GM12891 (cell line): Measurements from ENCODE around the gene PGAM2.

Experiments used
- DNase-seq: peaks from one replicate; pipeline ENCODE4 v3.0.0; 2011; ENCODE audit warnings: low spot score; ENCODE audit not compliant: insufficient read length
- FAIRE-seq: peaks from 2 replicates; lab custom pipeline; 2011; peaks lifted over from hg19 to GRCh38; lab: Jason Lieb, UNC
- PAX5 ChIP-seq: IDR thresholded peaks from 2 replicates; pipeline ENCODE4 v1.6.1; 2011; ENCODE audit warnings: low read length, moderate library complexity, mild to moderate bottlenecking; ENCODE audit not compliant: insufficient read depth, severe bottlenecking
- POLR2A ChIP-seq: IDR thresholded peaks from 2 replicates; pipeline ENCODE4 v1.6.1; 2011; ENCODE audit warnings: low read depth, low read length, control low read depth
- POLR2AphosphoS5 ChIP-seq: IDR thresholded peaks from 2 replicates; pipeline ENCODE4 v1.6.1; 2011; ENCODE audit warnings: low read depth, low read length, control low read depth
- POU2F2 ChIP-seq: IDR thresholded peaks from 2 replicates; pipeline ENCODE4 v1.6.1; 2011; ENCODE audit warnings: low read depth, mild to moderate bottlenecking, control low read depth, low read length, moderate library complexity
- SPI1 ChIP-seq: IDR thresholded peaks from 2 replicates; pipeline ENCODE4 v1.6.1; 2011; ENCODE audit warnings: low read depth, low read length, control low read depth
- TAF1 ChIP-seq: IDR thresholded peaks from 2 replicates; pipeline ENCODE4 v1.6.1; 2011; ENCODE audit warnings: low read depth, low read length, control low read depth

PGAM2 gene

DNA sequence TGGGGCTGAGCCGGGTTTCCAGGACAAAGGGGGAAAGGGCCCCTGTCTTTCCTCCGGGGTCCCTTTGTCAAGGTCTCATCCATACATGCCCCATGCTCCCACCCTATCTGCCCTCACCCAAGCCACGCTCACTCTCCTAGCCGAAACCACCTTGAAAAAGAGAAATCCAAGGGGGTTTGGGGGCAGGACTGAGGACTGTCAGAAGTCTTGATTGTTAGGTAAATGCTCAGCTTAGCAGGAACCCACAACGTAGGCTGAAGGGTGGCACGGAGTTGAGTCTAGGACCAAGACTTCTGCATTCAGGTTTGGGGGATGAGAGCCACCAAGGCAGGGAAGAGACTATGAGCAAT, 719 bp upstream of the PGAM2 start:
- no peak for TF ChIP-seq SPI1
- TF ChIP-seq POLR2AphosphoS5: peak; percentile 10; the same call in 1 of the 2 replicates
- DNase-seq (no peak), FAIRE-seq (no peak)

DNA sequence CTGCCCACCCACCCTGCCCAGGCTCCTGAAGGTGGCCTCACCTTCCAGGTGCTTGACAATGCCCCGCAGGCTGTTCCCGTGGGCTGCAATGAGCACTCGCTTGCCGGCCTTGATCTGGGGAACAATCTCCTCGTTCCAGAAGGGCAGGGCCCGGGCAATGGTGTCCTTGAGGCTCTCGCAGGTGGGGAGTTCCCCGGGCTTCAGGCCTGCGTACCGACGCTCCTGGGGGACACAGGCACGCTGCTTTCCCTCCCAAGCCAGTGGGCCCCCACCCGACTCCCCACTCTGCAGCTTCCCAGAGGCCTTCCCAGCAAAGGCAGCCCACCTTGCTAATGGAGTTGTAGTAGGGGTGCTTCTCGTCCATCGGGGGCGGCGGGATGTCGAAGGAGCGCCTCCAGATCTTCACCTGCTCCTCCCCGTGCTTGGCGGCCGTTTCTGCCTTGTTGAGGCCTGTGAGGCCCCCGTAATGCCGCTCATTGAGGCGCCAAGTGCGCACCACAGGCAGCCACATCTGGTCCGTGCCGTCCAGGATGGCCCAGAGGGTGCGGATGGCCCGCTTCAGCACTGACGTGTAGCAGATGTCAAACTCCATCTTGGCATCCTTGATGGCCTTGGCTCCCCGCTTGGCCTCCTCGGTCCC, 456 bp downstream of the PGAM2 start:
- no peak for TF ChIP-seq SPI1
- no peak for TF ChIP-seq POLR2AphosphoS5
- TF ChIP-seq POLR2A: no peak
- TF ChIP-seq TAF1: no peak
- no peak for TF ChIP-seq POU2F2
- TF ChIP-seq PAX5: no peak
- DNase-seq: no peak
- peak; percentile 13 for FAIRE-seq

DNA sequence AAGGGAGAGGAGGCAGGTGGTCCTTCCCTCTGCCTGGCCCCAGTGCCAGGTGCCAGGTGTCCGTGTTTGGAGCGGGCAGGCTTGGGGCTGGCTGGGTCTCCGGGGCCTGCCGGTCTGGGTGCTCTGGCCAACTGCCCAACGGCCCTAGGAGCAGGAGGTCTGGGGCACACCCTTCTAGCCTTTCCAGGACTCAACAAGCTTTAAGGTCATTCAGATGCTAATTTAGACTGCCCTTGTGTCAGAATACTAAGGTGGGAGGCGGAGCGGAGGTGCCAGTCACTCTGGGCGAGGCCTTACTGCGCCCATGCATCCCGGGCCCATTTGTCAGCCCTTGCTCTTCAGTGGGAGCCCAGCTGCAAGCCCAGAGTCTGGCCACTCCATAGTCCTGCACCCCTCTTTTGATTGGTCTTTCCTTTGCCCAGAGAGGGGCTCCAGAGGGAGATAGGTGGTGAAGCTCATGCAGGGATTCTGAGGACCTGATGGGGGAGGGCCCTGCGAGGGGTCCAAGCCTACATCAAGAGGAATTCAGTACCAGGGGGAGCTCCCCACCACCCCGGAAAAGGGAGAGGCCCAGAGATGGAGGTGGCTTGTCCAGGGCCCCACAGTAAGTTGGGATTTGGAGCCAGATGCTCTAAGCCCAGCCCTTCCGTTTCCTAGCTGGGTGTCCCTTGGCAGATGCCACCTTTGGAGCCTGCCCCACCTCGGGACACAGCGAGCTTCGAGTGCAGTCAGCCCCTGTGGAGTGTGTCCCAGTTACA, 1.3 kb downstream of the PGAM2 start:
- DNase-seq (no peak), FAIRE-seq (no peak)
- 0 out of 2 replicates have a peak, but pooled peaks have one; percentile 7 for TF ChIP-seq POLR2A
- no peak for TF ChIP-seq SPI1
- TF ChIP-seq TAF1: no peak
- TF ChIP-seq POU2F2: 0 out of 2 replicates have a peak, but pooled peaks have one; percentile 27
- no peak; the same call in 1 of the 2 replicates for TF ChIP-seq POLR2AphosphoS5
- TF ChIP-seq PAX5: no peak

DNA sequence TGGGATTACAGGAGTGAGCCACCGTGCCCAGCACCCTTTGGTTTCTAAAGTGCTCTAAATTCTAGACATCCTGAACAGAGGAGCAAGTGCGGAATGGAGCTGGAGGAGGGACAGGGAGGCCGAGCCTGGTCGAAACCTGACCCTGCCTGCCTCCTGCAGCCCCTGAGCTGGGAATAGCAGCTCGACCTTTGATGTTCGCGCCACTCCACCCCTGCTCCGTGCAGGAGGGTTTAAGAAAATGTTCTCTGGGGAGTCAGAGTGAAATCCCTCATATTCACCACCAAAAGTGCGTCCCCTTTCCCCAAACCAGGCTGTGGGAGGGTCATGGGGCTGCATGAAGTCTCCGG, 1.8 kb downstream of the PGAM2 start:
- TF ChIP-seq POLR2A: no peak
- TF ChIP-seq POLR2AphosphoS5: no peak
- no peak for TF ChIP-seq POU2F2
- TF ChIP-seq TAF1: no peak
- TF ChIP-seq SPI1: no peak
- TF ChIP-seq PAX5: no peak
- DNase-seq: no peak
- no peak for FAIRE-seq

DNA sequence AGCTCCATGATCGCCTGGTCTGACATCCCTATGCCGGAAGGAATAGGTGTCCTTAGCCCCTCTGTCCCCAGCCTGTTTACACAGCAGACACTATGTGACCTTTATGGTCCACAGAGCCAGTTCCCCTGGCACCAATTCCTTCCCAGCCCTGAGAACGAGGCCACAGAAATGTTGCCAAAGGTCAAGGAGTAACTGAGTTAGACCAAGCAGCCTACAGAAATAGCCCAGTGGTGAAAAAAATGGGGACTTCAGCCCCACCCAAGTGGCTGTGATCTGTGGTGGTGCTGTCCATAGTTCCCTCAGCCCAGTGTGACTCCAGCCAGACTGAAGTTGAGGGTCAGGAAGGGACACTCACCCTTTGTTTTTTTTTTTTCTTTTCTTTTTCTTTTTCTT, 2.5 kb downstream of the PGAM2 start:
- DNase-seq (no peak), FAIRE-seq (no peak)
- TF ChIP-seq PAX5 (no peak), POLR2A (0 out of 2 replicates have a peak, but pooled peaks have one; percentile 34)

DNA sequence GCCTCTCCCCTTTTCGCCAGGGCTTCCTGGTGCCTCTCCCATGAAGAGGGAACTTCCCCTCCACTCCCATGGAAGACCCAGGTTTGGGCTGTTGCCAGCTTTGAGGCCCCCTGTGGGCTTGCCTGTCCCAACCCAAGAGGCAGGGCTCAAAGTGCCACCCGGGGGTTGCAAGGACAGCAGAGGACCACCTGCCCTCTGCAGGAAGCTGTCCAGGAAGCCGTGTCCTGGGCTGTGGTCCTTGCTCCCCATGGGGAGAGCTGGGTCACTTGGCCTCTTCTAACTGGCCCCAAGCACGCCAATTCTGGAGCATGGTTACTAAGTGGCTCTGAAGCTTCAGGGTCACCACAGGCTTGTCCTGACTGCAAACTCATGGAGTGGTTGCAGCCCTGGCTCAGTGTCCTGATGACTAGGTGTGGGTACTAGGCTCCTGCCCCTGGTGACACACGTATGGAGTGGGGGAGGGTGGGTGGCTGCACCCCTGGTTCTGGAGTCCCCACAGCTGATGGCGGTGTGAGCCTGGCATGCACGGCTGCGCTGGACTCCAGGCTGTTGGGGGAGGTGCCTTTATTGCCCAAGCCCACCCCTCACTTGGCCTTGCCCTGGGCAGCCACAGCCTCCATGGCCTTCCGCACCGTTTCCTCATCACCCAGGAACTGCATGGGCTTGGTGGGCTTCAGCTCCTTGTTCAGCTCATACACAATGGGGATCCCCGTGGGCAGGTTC, 3.0 kb downstream of the PGAM2 start:
- DNase-seq: no peak
- no peak for FAIRE-seq
- TF ChIP-seq SPI1 (no peak), POLR2AphosphoS5 (0 out of 2 replicates have a peak, but pooled peaks have one; percentile 10), POLR2A (no peak), POU2F2 (no peak), TAF1 (no peak), PAX5 (no peak)

DNA sequence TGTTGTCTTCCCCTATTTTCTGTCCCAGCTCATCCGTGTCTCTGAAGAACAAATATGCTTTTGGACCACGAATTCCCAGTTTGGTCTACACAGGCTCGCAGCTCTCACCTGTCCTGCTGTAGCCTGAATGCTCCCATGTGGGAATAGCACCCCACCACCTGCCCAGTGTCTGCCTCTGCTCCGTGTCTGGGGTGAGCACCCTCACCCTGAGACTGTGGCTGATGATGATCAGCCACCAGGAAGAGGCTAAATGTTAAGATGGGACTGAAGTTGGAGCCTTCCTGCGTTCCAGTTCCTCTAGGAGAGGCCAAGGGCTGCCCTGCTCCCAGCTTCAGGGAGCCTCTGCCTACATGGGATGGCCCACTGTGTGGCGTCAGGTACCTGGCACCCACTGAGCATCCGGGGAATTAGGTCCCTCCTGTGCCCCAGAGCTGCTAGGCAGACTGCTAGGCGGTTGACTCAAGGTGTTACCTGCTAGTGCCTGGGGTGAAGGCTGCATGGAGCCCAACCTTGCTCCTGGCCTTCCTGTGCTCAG, 3.7 kb downstream of the PGAM2 start:
- FAIRE-seq (no peak), DNase-seq (no peak)
- no peak for TF ChIP-seq SPI1
- TF ChIP-seq POU2F2: no peak
- TF ChIP-seq POLR2AphosphoS5: peak; percentile 61; the same call in 1 of the 2 replicates
- TF ChIP-seq PAX5: no peak
- TF ChIP-seq TAF1: no peak

DNA sequence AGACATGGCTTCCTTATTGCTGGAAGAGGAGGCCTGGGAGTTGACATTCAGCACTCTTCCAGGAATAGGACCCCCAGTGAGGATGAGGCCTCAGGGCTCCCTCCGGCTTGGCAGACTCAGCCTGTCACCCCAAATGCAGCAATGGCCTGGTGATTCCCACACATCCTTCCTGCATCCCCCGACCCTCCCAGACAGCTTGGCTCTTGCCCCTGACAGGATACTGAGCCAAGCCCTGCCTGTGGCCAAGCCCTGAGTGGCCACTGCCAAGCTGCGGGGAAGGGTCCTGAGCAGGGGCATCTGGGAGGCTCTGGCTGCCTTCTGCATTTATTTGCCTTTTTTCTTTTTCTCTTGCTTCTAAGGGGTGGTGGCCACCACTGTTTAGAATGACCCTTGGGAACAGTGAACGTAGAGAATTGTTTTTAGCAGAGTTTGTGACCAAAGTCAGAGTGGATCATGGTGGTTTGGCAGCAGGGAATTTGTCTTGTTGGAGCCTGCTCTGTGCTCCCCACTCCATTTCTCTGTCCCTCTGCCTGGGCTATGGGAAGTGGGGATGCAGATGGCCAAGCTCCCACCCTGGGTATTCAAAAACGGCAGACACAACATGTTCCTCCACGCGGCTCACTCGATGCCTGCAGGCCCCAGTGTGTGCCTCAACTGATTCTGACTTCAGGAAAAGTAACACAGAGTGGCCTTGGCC, 4.3 kb downstream of the PGAM2 start:
- no peak for FAIRE-seq
- no peak for DNase-seq
- TF ChIP-seq POLR2A (no peak), SPI1 (no peak), TAF1 (no peak), POLR2AphosphoS5 (no peak), POU2F2 (no peak), PAX5 (no peak)
